Activated naive CD8-positive, alpha-beta T cell treated with anti-CD3 and anti-CD28 coated beads for 36 hours (primary cell): ENCODE measurements around the gene IFIT1. TPM values are rescaled to one million over a fixed set of nuclear protein-coding genes. Genes with fewer than 3 reads are reported as not detected.
"Not testable (repeated sequence)": the region's sequence is repeated elsewhere in the genome, so short reads cannot be mapped to it uniquely, and the experiment has no call there.

ENCODE experiments used
- DNase-seq: peaks from one replicate; pipeline ENCODE4 v3.0.0; 2021
- H3K27ac Mint-ChIP-seq: one replicate; pipeline ENCODE4 v1.8.0; 2022; ENCODE audit warnings: mild to moderate bottlenecking, moderate library complexity, mixed read lengths
- H3K27me3 Mint-ChIP-seq: one replicate; pipeline ENCODE4 v1.8.0; 2022; ENCODE audit warnings: mild to moderate bottlenecking, mixed read lengths
- H3K36me3 Mint-ChIP-seq: one replicate; pipeline ENCODE4 v1.8.0; 2021; ENCODE audit warnings: mild to moderate bottlenecking, mixed read lengths
- H3K4me1 Mint-ChIP-seq: one replicate; pipeline ENCODE4 v1.8.0; 2021; ENCODE audit warnings: mixed read lengths
- H3K4me3 Mint-ChIP-seq: one replicate; pipeline ENCODE4 v1.8.0; 2022; ENCODE audit warnings: mild to moderate bottlenecking, moderate library complexity, mixed read lengths
- H3K9me3 Mint-ChIP-seq: one replicate; pipeline ENCODE4 v1.8.0; 2022; ENCODE audit warnings: mixed read lengths
- total RNA-seq, 2 experiments: library from RNA; stranded (reverse); gene quantifications; one replicate each; pipeline ENCODE4 v1.2.3, GENCODE V29; 2021

Gene IFIT1
- total RNA-seq, 2 experiments from 2014 or later, result 7.2 to 9.1 TPM

DNA sequence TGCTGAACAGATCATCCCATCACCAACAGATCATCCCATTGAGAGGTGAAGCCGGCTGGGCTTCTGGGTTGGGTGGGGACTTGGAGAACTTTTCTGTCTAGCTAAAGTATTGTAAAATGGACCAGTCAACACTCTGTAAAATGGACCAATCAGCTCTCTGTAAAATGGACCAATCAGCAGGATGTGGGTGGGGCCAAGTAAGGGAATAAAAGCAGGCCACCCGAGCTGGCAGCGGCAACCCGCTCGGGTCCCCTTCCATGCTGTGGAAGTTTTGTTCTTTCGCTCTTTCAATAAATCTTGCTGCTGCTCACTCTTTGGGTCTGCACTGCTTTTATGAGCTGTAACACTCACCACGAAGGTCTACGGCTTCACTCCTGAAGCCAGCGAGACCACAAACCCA is 13.8 kb downstream of the IFIT1 start:
- peaks cover 13% of the 10 kb centered on the region for H3K36me3 Mint-ChIP-seq
- H3K27ac Mint-ChIP-seq, result not testable (repeated sequence)

GRCh38 chr10:89407792-89408191 is 15.4 kb downstream of the IFIT1 start:
- Mint-ChIP-seq H3K36me3 (peaks cover 17% of the 10 kb centered on the region), H3K4me1 (peaks cover 12% of the 10 kb centered on the region)
- H3K4me3 Mint-ChIP-seq, H3K27ac Mint-ChIP-seq, H3K27me3 Mint-ChIP-seq, H3K9me3 Mint-ChIP-seq, DNase-seq: not testable (repeated sequence)

More for the DNA sequence above, 13.8 kb downstream of the IFIT1 start:
- DNase-seq, H3K27me3 Mint-ChIP-seq, H3K4me1 Mint-ChIP-seq, H3K9me3 Mint-ChIP-seq, H3K4me3 Mint-ChIP-seq: not testable (repeated sequence)

- not testable (repeated sequence) for DNase-seq, H3K27me3 Mint-ChIP-seq, H3K9me3 Mint-ChIP-seq, H3K4me3 Mint-ChIP-seq, H3K27ac Mint-ChIP-seq
- Mint-ChIP-seq H3K4me1 (peaks cover 18% of the 10 kb centered on the region), H3K36me3 (peaks cover 13% of the 10 kb centered on the region)
Observed at GRCh38 chr10:89409282-89409681, 16.9 kb downstream of the IFIT1 start.

- not testable (repeated sequence) for H3K9me3 Mint-ChIP-seq, H3K27ac Mint-ChIP-seq, H3K27me3 Mint-ChIP-seq, H3K4me3 Mint-ChIP-seq, DNase-seq
- H3K4me1 Mint-ChIP-seq, result peaks cover 22% of the 10 kb centered on the region
- peaks cover 17% of the 10 kb centered on the region for H3K36me3 Mint-ChIP-seq
Observed at GRCh38 chr10:89410551-89410950, 18.1 kb downstream of the IFIT1 start.

DNA sequence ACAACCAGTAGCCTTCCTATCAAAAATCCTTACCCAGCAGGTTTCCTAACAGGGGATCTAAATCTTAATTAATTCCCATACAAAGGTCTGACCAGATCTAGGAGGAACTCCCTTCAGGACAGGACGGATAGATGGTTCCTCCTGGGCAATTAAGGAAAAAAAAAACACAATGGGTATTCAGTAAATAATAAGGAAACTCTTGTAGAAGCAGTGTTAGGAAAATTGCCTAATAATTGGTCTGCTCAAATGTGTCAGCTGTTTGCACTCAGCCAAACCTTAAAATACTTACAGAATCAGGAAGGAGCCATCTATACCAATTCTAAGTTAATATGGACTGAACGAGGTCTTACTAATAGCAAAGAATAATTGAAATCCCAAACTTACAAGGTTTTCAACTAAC is 18.7 kb downstream of the IFIT1 start:
- Mint-ChIP-seq H3K36me3 (peaks cover 23% of the 10 kb centered on the region), H3K9me3 (peaks cover 12% of the 10 kb centered on the region)
- H3K27ac Mint-ChIP-seq, result not testable (repeated sequence)

DNA sequence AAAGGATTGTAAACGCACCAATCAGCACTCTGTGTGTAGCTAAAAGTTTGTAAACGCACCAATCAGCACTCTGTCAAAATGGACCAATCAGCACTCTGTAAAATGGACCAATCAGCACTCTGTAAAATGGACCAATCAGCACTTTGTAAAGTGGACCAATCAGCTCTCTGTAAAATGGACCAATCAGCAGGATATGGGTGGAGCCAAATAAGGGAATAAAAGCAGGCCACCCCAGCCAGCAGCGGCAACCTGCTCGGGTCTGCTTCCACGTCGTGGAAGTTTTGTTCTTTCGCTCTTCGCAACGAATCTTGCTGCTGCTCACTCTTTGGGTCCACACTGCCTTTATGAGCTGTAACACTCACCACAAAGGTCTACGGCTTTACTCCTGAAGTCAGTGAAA is 19.9 kb downstream of the IFIT1 start:
- H3K4me1 Mint-ChIP-seq, result peaks cover 34% of the 10 kb centered on the region
- not testable (repeated sequence) for H3K27me3 Mint-ChIP-seq
- H3K36me3 Mint-ChIP-seq, result peaks cover 26% of the 10 kb centered on the region

More for the DNA sequence above, 18.7 kb downstream of the IFIT1 start:
- DNase-seq, H3K4me3 Mint-ChIP-seq, H3K27me3 Mint-ChIP-seq: not testable (repeated sequence)
- H3K4me1 Mint-ChIP-seq, result peaks cover 26% of the 10 kb centered on the region

DNA sequence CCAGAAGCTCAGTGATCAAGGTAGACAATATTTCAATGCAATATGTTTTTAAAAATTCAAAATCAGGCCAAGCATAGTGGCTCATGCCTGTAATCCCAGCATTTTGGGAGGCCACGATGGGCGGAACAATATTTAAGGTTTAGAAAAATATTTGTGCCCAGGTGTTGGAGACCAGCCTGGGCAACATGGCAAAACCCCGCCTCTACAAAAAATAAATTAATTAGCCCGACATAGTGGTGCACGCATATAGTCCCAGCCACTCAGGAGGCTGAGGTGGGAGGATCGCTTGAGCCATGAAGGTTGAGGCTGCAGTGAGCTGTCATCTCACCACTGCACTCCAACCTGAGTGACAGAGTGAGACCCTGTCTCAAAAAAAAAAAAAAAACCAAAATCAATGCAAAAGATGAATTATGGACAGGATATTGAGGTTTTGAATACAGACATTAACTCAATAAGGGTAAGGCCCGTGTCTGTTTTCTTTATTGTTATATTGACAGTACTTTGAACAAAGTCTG is 21.0 kb downstream of the IFIT1 start:
- H3K27me3 Mint-ChIP-seq, result no peaks in the 10 kb centered on the region
- H3K27ac Mint-ChIP-seq, result peak overlapping the region; percentile 91
- H3K36me3 Mint-ChIP-seq, result peaks cover 35% of the 10 kb centered on the region
- H3K9me3 Mint-ChIP-seq, result peaks cover 12% of the 10 kb centered on the region
- peaks cover 41% of the 10 kb centered on the region for H3K4me1 Mint-ChIP-seq
- H3K4me3 Mint-ChIP-seq, result peak overlapping the region; percentile 83
- no peak for DNase-seq

More for the DNA sequence above, 19.9 kb downstream of the IFIT1 start:
- Mint-ChIP-seq H3K27ac (peak overlapping the region; percentile 81), H3K4me3 (peak overlapping the region; percentile 62), H3K9me3 (peaks cover 12% of the 10 kb centered on the region)
- peak; percentile 59 for DNase-seq

DNA sequence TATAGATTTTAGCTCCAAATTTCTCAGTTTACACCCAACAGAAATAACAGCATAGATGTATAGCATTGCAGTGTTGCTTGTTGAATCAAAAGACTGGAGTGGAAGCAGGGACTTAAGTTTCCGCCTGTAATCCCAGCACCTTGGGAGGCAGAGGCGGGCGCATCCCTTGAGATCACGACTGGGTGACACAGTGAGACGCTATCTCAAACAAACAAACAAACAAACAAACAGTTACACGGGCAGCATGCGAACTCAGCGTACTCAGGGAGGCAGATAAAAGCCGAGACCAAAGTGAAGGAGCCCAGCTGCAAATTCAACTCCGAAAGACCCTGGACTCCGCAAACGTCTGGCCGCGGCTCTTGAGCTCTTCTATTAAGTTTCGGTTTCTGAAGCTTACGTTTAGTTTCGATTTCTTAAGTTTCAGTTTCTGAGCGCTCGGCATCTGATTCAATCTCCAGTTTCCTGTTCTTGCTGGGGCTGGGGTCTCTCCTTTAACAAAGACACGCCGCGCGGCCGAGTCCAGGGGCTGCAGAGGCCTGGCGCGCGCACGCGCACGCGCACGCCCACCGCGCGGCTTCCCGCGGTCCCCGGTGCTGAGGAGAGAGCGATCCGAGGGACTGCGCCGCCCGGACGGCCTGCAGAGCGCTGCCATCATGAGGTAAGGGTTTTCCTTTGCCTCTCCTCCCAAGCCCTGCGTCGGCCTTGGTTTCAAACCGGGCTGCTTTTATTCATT is 21.9 kb downstream of the IFIT1 start, which contains the start of gene IFIT5:
Gene IFIT5, plus strand, starts transcription at position 423 of the 733 bp plus-strand sequence. Its CDS starts 231 bp downstream, at position 654.
- peaks cover 35% of the 10 kb centered on the region for H3K36me3 Mint-ChIP-seq
- peak; percentile 73 for DNase-seq
- H3K9me3 Mint-ChIP-seq, result peaks cover 12% of the 10 kb centered on the region
- peak within 1 kb of the TSS; percentile 83 for H3K4me3 Mint-ChIP-seq
- peak within 1 kb of the TSS; percentile 91 for H3K27ac Mint-ChIP-seq
- H3K4me1 Mint-ChIP-seq, result peaks cover 43% of the 10 kb centered on the region
- no peaks in the 10 kb centered on the region for H3K27me3 Mint-ChIP-seq

DNA sequence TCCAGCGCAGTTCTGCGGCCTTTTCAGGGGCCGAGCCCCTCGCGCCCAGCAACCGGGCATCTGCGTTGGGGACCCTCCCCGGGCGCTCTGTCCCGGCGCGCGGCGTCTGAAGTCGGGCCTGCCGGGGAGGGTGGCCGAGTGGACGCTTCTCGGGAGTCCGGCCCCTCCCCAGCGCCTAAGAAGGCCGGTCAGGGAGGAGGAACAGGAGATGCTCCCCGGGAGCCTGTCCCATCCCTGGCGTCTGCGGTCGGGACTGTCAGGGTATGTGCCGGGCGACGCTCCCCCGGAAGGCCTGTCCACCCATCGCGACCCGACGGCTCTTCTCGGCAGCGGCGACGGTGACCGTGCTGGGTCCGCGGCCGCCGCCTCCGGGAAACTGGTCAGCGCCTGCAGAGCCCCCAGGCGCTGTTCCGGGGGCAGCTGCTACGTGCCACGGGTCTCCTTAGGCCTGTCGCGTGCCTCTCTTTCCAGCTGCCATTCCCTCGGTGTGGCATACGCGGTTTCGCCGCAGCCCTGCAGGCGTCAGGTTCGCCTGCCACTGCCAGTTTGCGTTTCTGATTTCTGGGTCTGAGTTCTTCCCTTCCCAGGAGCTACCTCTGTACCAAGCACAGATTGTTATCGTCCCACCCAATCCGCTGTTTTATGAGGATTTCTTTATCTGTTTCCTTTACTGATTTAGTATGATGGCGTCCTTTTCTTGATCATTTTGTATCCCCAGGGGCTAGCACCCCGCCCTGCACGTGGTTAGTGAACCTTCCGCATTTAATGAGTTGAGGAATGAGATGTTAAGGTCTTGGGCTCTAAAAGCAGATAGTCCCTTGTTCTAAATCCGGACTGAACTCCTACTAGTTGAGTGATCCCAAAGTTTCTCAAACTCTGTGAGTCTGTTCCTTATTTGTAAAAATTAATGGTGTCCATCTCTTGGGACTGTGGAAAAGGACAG is 22.7 kb downstream of the IFIT1 start:
- Mint-ChIP-seq H3K4me1 (peaks cover 47% of the 10 kb centered on the region), H3K4me3 (peak overlapping the region; percentile 83), H3K27ac (peak overlapping the region; percentile 91), H3K9me3 (peaks cover 12% of the 10 kb centered on the region), H3K27me3 (no peaks in the 10 kb centered on the region), H3K36me3 (peaks cover 36% of the 10 kb centered on the region)
- DNase-seq, result peak; percentile 49

GRCh38 chr10:89416465-89416864 is 24.0 kb downstream of the IFIT1 start:
- Mint-ChIP-seq H3K36me3 (peaks cover 48% of the 10 kb centered on the region), H3K4me3 (peak overlapping the region; percentile 83), H3K27ac (peak overlapping the region; percentile 91), H3K27me3 (no peaks in the 10 kb centered on the region), H3K4me1 (peaks cover 49% of the 10 kb centered on the region), H3K9me3 (peaks cover 12% of the 10 kb centered on the region)
- no peak for DNase-seq

DNA sequence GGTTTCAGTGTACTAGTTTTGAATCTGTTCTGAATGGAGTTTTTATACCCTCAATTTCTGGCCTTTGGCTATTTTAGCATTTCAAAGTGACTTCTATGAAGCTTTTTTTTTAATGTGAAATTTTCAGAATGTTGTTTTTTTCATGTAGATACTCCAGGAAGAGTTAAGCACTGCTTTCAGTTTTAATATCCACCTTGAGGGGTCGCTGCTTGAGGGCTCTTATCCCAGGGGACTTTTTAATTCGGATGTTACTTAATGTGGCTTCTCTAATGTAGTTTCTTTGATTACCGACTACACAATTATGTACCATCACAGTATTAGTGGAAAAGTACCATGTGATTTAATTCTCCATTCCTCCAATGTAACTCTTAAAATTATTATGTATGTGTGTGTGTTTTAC is 27.1 kb downstream of the IFIT1 start:
- DNase-seq, result no peak
- Mint-ChIP-seq H3K27me3 (no peaks in the 10 kb centered on the region), H3K4me1 (peaks cover 38% of the 10 kb centered on the region), H3K27ac (no peak overlapping the region), H3K9me3 (peaks cover 2% of the 10 kb centered on the region), H3K4me3 (peak overlapping the region; percentile 22), H3K36me3 (peaks cover 41% of the 10 kb centered on the region)

GRCh38 chr10:89421018-89421476 is 28.6 kb downstream of the IFIT1 start:
- Mint-ChIP-seq H3K36me3 (peaks cover 32% of the 10 kb centered on the region), H3K4me1 (peaks cover 31% of the 10 kb centered on the region), H3K4me3 (no peak overlapping the region), H3K27ac (no peak overlapping the region), H3K9me3 (peaks cover 1% of the 10 kb centered on the region), H3K27me3 (no peaks in the 10 kb centered on the region)
- no peak for DNase-seq

GRCh38 chr10:89425000-89425399 is 32.6 kb downstream of the IFIT1 start:
- no peaks in the 10 kb centered on the region for H3K9me3 Mint-ChIP-seq
- no peak overlapping the region for H3K4me3 Mint-ChIP-seq
- peaks cover 15% of the 10 kb centered on the region for H3K36me3 Mint-ChIP-seq
- DNase-seq, result no peak
- H3K27ac Mint-ChIP-seq, result no peak overlapping the region
- H3K27me3 Mint-ChIP-seq, result no peaks in the 10 kb centered on the region
- H3K4me1 Mint-ChIP-seq, result peaks cover 10% of the 10 kb centered on the region

DNA sequence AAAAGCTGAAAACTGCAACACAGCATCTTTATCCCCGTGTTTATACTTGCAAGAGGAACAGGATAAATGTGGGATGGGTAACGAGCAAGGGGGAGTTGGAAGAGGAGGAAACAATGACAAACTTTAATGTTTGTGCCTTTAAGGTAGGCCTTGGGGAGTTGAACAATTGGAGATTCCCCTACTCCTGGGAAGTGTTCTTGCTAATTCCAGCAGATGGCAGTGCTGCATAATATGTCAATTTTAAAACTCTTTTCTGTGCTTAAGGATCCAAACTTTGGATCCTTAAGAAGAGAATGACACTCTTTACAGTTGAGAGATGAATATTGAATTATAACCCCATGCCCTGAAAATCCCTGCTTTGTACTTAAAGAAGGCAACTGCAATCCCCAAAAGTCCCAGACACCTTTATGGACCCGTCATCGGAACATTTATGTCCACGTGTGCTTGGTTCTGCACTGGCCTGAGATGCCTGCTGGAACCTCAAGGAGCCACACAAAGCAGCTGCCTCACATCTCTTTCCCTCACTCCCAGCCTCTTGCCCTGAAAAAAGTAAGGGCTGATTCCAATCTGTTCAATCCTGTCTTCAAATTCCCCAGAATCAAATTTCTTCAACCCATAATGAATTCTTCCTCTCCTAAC is 33.9 kb downstream of the IFIT1 start:
- H3K9me3 Mint-ChIP-seq, result no peaks in the 10 kb centered on the region
- H3K4me3 Mint-ChIP-seq, result no peak overlapping the region

More for the DNA sequence above, 33.9 kb downstream of the IFIT1 start:
- peaks cover 3% of the 10 kb centered on the region for H3K4me1 Mint-ChIP-seq
- no peak for DNase-seq
- no peak overlapping the region for H3K27ac Mint-ChIP-seq
- H3K36me3 Mint-ChIP-seq, result peaks cover 3% of the 10 kb centered on the region
- peaks cover 4% of the 10 kb centered on the region for H3K27me3 Mint-ChIP-seq
